Neural cell (in vitro differentiated cells): ENCODE results near the gene MOCOS. TPM values are rescaled to one million over a fixed set of nuclear protein-coding genes. Genes with fewer than 3 reads are reported as not detected.

ENCODE experiments used
- H2AFZ ChIP-seq: fragments of 200-600, 300-800 bp; sonication (generic), shearing (Covaris generic); 2 replicates; pipeline ENCODE4 v1.6.0; 2014; ENCODE audit warnings: low read depth, mild to moderate bottlenecking, antibody characterized with exemption, low read length, moderate library complexity
- H3F3A ChIP-seq: fragments of 200-600 bp; shearing (Covaris generic); 2 replicates; pipeline ENCODE4 v1.6.1; 2016; ENCODE audit warnings: mild to moderate bottlenecking, moderate library complexity, mixed read lengths, antibody characterized with exemption, low read length; ENCODE audit not compliant: insufficient read depth, poor library complexity, severe bottlenecking
- H3K27ac ChIP-seq: fragments of 200-600, 300-800 bp; sonication (generic), shearing (Covaris generic); 2 replicates; pipeline ENCODE4 v1.5.1; 2014; ENCODE audit warnings: mild to moderate bottlenecking, low read length, moderate library complexity
- H3K27me3 ChIP-seq: fragments of 300-800, 200-600 bp; sonication (generic), shearing (Covaris generic); 2 replicates; pipeline ENCODE4 v1.6.0; 2014; ENCODE audit warnings: mild to moderate bottlenecking, low read depth, low read length, moderate library complexity; ENCODE audit not compliant: insufficient read depth
- H3K36me3 ChIP-seq: fragments of 300-800, 200-600 bp; sonication (generic), shearing (Covaris generic); 2 replicates; pipeline ENCODE4 v1.5.1; 2014; ENCODE audit warnings: mild to moderate bottlenecking, antibody characterized with exemption, low read length, moderate library complexity; ENCODE audit not compliant: insufficient read depth
- H3K4me2 ChIP-seq: fragments of 300-800, 200-600 bp; sonication (generic), shearing (Covaris generic); 2 replicates; pipeline ENCODE4 v1.6.0; 2014; ENCODE audit warnings: mild to moderate bottlenecking, low read length
- H3K4me3 ChIP-seq: fragments of 300-800, 200-600 bp; sonication (generic), shearing (Covaris generic); 2 replicates; pipeline ENCODE4 v1.5.1; 2014; ENCODE audit warnings: mild to moderate bottlenecking, low read length, moderate library complexity
- H3K79me2 ChIP-seq: fragments of 200-600 bp; shearing (Covaris generic); replicated peaks from 2 replicates; pipeline ENCODE4 v1.6.0; 2014; ENCODE audit warnings: mild to moderate bottlenecking, low read length, moderate library complexity; ENCODE audit not compliant: insufficient read depth
- H3K9ac ChIP-seq: fragments of 300-800, 200-600 bp; sonication (generic), shearing (Covaris generic); 2 replicates; pipeline ENCODE4 v1.6.1; 2016; ENCODE audit warnings: mild to moderate bottlenecking, low read length, mixed read lengths
- H3K9me2 ChIP-seq: fragments of 200-600 bp; shearing (Covaris generic); 2 replicates; pipeline ENCODE4 v1.6.1; 2016; ENCODE audit warnings: mild to moderate bottlenecking, low read length, mixed read lengths; ENCODE audit not compliant: insufficient read depth
- H3K9me3 ChIP-seq: fragments of 200-600, 300-800 bp; sonication (generic), shearing (Covaris generic); 2 replicates; pipeline ENCODE4 v1.6.1; 2016; ENCODE audit warnings: mild to moderate bottlenecking, mixed run types, low read length, moderate library complexity, mixed read lengths
- H4K20me1 ChIP-seq: fragments of 200-600 bp; shearing (Covaris generic); 2 replicates; pipeline ENCODE4 v1.6.1; 2016; ENCODE audit warnings: mild to moderate bottlenecking, mixed run types; ENCODE audit not compliant: insufficient read depth
- CTCF ChIP-seq: fragments of 450-650 bp; IDR thresholded peaks from 2 replicates; pipeline ENCODE4 v1.5.1; 2014; ENCODE audit warnings: antibody characterized with exemption, mild to moderate bottlenecking, moderate library complexity; ENCODE audit not compliant: poor library complexity, severe bottlenecking
- EP300 ChIP-seq: fragments of 450-650 bp; conservative IDR thresholded peaks from 2 replicates; pipeline ENCODE4 v1.6.1; 2014; ENCODE audit warnings: antibody characterized with exemption, mild to moderate bottlenecking, moderate library complexity; ENCODE audit not compliant: poor library complexity, severe bottlenecking
- EZH2 ChIP-seq: fragments of 200-600, 300-800 bp; shearing (Covaris generic), sonication (generic); IDR thresholded peaks from 2 replicates; pipeline ENCODE4 v1.6.1; 2014; ENCODE audit warnings: antibody characterized with exemption, low read length, borderline replicate concordance, mild to moderate bottlenecking; ENCODE audit not compliant: insufficient read depth, poor library complexity, severe bottlenecking
- MXI1 ChIP-seq: fragments of 450-650 bp; conservative IDR thresholded peaks from 2 replicates; pipeline ENCODE4 v1.6.1; 2014; ENCODE audit warnings: antibody characterized with exemption, mild to moderate bottlenecking; ENCODE audit not compliant: poor library complexity, severe bottlenecking
- POLR2AphosphoS5 ChIP-seq: IDR thresholded peaks from 2 replicates; pipeline ENCODE4 v1.6.1; 2012
- RAD21 ChIP-seq: fragments of 450-650 bp; conservative IDR thresholded peaks from 2 replicates; pipeline ENCODE4 v1.6.1; 2014; ENCODE audit warnings: antibody characterized with exemption, mild to moderate bottlenecking, moderate library complexity
- REST ChIP-seq: IDR thresholded peaks from 2 replicates; pipeline ENCODE4 v1.6.1; 2012; ENCODE audit warnings: borderline replicate concordance
- SMC3 ChIP-seq: fragments of 450-650 bp; conservative IDR thresholded peaks from 2 replicates; pipeline ENCODE4 v1.6.1; 2014; ENCODE audit warnings: antibody characterized with exemption, mild to moderate bottlenecking, moderate library complexity; ENCODE audit not compliant: poor library complexity
- TAF1 ChIP-seq: IDR thresholded peaks from 2 replicates; pipeline ENCODE4 v1.6.1; 2012; ENCODE audit warnings: low read depth
- polyA plus RNA-seq: library from polyadenylated mRNA; depleted of rRNA; stranded (reverse); fragments of >200 nt; gene quantifications from 2 replicates; pipeline ENCODE4 v1.2.3, GENCODE V29; 2014

Gene MOCOS
- polyA plus RNA-seq, 1 donor from 2014 or later: not detected

DNA sequence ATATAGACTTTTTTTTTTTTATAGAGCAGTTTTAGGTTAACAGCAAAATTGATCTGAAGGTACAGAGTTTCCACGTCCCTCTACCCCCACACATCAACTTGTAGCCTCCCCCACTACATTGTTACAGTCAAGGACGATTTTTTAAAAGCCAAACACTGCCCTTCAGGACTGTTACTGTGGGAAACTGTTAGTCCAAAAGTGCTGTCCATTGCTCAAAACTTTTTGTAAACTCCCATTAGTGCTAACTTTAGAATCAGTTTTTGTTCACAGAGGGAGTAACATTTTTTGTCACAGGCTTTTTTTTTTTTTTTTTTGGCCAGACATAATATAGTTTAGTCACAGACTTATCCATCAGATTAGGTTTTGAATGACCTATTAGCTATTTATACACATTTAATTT is 33.5 kb upstream of the MOCOS start:
- H2AFZ ChIP-seq: no peak overlapping the region
- no peaks in the 10 kb centered on the region for H3K79me2 ChIP-seq
- H3K9me3 ChIP-seq: no peaks in the 10 kb centered on the region
- H3K27me3 ChIP-seq: no peaks in the 10 kb centered on the region
- H4K20me1 ChIP-seq: no peaks in the 10 kb centered on the region
- no peak overlapping the region for H3K9ac ChIP-seq
- no peaks in the 10 kb centered on the region for H3F3A ChIP-seq
- H3K36me3 ChIP-seq: peaks cover 3% of the 10 kb centered on the region
- TF ChIP-seq REST (no peak), SMC3 (no peak), POLR2AphosphoS5 (no peak), EP300 (no peak), EZH2 (no peak), MXI1 (no peak), CTCF (no peak), RAD21 (no peak), TAF1 (no peak)
- no peak overlapping the region for H3K4me2 ChIP-seq
- no peaks in the 10 kb centered on the region for H3K9me2 ChIP-seq
- no peak overlapping the region for H3K4me3 ChIP-seq
- H3K27ac ChIP-seq: no peak overlapping the region

GRCh38 chr18:36155851-36156757 is 31.2 kb upstream of the MOCOS start:
- Histone ChIP-seq H3K36me3 (peaks cover 3% of the 10 kb centered on the region), H3K9me2 (no peaks in the 10 kb centered on the region), H3K4me2 (no peak overlapping the region), H3F3A (no peaks in the 10 kb centered on the region), H3K27me3 (no peaks in the 10 kb centered on the region), H3K4me3 (no peak overlapping the region), H3K27ac (no peak overlapping the region), H4K20me1 (no peaks in the 10 kb centered on the region), H2AFZ (no peak overlapping the region), H3K79me2 (no peaks in the 10 kb centered on the region), H3K9me3 (no peaks in the 10 kb centered on the region), H3K9ac (no peak overlapping the region)
- TF ChIP-seq CTCF: no peak
- TF ChIP-seq MXI1: no peak
- no peak for TF ChIP-seq EP300
- TF ChIP-seq POLR2AphosphoS5: no peak
- no peak for TF ChIP-seq EZH2
- no peak for TF ChIP-seq TAF1
- no peak for TF ChIP-seq RAD21
- TF ChIP-seq REST: no peak
